Measurements from ENCODE around the gene MACROD1.
A peak's percentile ranks its signal among the peaks of the same experiment; 100 is the strongest.

Gene MACROD1, protein sequence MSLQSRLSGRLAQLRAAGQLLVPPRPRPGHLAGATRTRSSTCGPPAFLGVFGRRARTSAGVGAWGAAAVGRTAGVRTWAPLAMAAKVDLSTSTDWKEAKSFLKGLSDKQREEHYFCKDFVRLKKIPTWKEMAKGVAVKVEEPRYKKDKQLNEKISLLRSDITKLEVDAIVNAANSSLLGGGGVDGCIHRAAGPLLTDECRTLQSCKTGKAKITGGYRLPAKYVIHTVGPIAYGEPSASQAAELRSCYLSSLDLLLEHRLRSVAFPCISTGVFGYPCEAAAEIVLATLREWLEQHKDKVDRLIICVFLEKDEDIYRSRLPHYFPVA

GRCh38 chr11:64165842-64166635, at the start of gene MACROD1:
MACROD1 (minus strand) TSS chr11:64166113; CDS start chr11:64165994, 119 bp downstream.
- peak; percentile 90 for DNase-seq

- no peak for DNase-seq
Measured at GRCh38 chr11:64211181-64211872, 45.4 kb upstream of the MACROD1 start.

- DNase-seq, result no peak
Measured at GRCh38 chr11:64210301-64211020, 44.5 kb upstream of the MACROD1 start.

GRCh38 chr11:64209563-64209843, 43.6 kb upstream of the MACROD1 start:
- no peak for DNase-seq

GRCh38 chr11:64208796-64209562, 43.1 kb upstream of the MACROD1 start:
- DNase-seq, result no peak

- no peak for DNase-seq
Measured at GRCh38 chr11:64208086-64208795, 42.3 kb upstream of the MACROD1 start.

DNA sequence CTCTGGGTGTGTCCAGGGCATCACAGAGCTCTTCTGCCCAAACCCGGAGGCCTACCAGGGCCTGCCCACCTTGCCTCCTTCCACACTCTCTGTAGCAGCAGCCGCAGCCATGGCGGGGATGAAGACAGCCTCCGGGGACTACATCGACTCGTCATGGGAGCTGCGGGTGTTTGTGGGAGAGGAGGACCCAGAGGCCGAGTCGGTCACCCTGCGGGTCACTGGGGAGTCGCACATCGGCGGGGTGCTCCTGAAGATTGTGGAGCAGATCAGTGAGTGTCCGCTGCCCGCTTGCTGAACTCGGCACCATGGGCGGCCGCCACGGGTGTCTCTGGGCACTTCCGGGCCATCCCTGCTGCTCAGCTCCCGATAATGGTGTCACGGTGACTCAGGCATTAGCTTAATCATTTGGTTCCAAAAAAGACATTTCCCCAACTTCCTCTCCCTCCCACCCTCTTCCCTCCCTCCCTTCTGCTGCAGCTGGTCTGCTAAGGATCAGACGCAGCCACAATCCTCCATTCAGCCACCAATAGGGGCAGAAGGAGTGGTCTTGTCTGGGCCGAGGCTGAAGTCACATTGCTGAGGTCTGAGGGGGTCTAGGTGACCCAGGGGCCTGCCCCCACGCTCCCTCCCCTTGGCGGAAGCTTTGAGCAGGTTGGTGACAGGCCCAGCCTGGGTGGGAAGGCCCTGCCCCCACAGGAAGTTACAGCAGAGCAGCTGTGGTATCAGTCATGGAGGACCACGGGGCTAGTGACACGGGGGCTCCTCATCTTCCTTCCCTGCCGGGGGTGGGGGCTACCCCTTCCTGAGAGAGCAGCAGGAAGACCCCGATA, 41.6 kb upstream of the MACROD1 start:
- peak; percentile 90 for DNase-seq

- peak; percentile 88 for DNase-seq
Measured at GRCh38 chr11:64206457-64207255, 40.7 kb upstream of the MACROD1 start, which contains the start of gene FERMT3. FERMT3 (plus strand) TSS chr11:64206721; CDS start chr11:64207365, 644 bp downstream.

- DNase-seq, result peak; percentile 99
Measured at GRCh38 chr11:64204464-64204989, 38.6 kb upstream of the MACROD1 start.

DNA sequence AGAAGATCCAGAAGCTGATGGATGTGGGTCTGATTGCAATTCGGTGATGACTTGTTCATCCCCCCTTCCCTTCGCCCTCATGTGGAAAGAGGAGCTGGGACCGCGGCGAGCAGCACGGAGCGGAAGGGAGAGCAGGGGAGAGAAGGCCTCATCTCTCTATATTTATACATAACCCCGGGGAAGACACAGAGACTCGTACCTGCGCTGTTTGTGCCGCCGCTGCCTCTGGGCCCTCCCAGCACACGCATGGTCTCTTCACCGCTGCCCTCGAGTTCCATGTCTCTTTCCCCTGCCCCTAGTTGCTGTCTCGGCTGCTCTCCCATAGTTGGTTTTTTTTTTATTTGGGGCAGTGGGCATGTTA, 38.1 kb upstream of the MACROD1 start:
- DNase-seq, result no peak

DNA sequence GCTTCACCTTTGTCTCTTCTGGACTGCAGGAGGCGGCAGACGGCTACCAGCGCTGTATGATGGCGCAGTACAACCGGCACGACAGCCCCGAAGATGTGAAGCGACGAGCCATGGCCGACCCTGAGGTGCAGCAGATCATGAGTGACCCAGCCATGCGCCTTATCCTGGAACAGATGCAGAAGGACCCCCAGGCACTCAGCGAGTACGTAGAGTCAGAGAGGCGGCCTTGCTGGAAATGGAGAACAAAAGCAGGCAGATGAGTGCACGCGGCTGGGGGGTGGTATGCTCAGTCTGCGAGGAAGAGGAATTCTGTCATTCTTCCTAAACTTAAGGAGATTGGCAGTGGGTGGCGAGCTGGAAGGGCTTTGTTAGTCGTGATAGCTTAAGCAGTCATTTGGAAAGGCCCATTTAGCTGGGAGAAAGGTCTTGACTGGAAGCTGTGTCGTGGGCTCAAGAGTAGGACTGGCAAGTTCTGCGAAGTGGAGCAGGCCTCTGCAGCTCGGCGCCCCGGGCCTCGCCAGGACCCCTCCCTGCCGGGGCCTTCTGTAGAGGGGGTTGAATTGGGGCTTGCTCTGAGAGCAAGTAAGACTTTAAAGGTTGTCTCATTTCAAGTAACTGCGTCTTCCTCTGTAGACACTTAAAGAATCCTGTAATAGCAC, 37.6 kb upstream of the MACROD1 start:
- DNase-seq, result no peak

DNA sequence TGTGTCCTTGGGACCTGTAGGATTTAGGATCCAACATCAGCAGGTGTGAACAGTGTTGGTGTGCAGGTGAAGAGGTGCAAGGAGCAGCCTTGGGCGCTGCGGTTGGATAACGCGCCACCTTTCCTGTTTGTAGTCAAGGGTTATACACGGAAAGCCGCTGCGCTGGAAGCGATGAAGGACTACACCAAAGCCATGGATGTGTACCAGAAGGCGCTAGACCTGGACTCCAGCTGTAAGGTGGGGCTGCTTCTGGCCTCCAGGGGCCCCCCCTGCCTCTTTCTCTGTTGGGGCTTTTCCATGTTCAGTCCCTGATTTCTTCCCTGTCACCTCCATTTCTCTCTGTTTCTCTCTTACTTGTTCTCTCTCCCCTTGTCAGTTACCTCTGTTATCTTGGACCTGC, 37.1 kb upstream of the MACROD1 start:
- DNase-seq, result no peak

GRCh38 chr11:64201543-64201942, 35.6 kb upstream of the MACROD1 start:
- DNase-seq, result no peak

- no peak for DNase-seq
Measured at GRCh38 chr11:64198511-64198910, 32.6 kb upstream of the MACROD1 start.

GRCh38 chr11:64196626-64197025, 30.7 kb upstream of the MACROD1 start:
- no peak for DNase-seq

- DNase-seq, result no peak
Measured at GRCh38 chr11:64192434-64192833, 26.5 kb upstream of the MACROD1 start.

GRCh38 chr11:64186492-64187165, 20.7 kb upstream of the MACROD1 start:
- peak; percentile 34 for DNase-seq

Data from hematopoietic multipotent progenitor cell treated with erythropoietin and hydrocortisone succinate and interleukin-3 and kit ligand, for 8 days (in vitro differentiated cells).